ENCODE measurements around the gene PLPPR5. TPM values are rescaled to one million over a fixed set of nuclear protein-coding genes. Genes with fewer than 3 reads are reported as not detected.

PLPPR5 gene
- total and polyA plus RNA-seq, 2 of the 4 experiments (the other 2 are of a cell fraction), result under 0.01 to 0.05 TPM

DNA sequence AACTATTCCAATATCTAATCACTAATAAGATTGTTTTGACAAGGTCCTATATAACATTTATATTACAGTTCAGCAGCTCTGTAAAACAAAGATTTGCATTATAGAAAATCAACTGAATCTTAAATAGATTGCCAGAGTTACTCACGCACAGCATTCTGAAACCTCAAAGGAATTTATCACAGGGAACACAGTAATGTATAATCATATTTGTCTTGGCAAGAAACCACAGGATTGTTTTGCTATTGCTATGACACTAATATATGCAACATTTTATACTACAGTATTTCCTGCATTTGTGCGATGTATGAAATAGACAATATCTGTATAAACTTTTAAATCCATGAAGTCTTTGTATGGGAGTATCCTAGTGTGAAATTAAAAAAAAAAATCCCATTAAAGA is 101.4 kb downstream of the PLPPR5 start:
- H2AFZ ChIP-seq (replicated peaks; ENCODE audit: low read length, poor library complexity), result no peak overlapping the region
- H2BK120ac ChIP-seq (ENCODE audit: low read depth, low read length), result no peak overlapping the region
- no peaks in the 10 kb centered on the region for H4K20me1 ChIP-seq (ENCODE audit: insufficient read depth, low read length)
- no peak overlapping the region for H3K4ac ChIP-seq (ENCODE audit: low read depth, low read length)
- H4K91ac ChIP-seq (ENCODE audit: insufficient read depth, low read depth, low read length), result no peak overlapping the region
- no peak overlapping the region for H2AK5ac ChIP-seq (ENCODE audit: low read depth, low read length)
- WGBS, 2 experiments (ENCODE audit: extremely low coverage in 2 of 2, insufficient read length in 1 of 2), result no CpG with 5 or more reads among the region's 2 CpGs
- H3K36me3 ChIP-seq (ENCODE audit: control insufficient read depth, insufficient read depth, low read length), result no peaks in the 10 kb centered on the region
- H3K4me3 ChIP-seq (ENCODE audit: insufficient read depth, low read depth, low read length), result no peak overlapping the region
- H3K18ac ChIP-seq (ENCODE audit: low read depth, low read length), result no peak overlapping the region
- DNase-seq (peak; percentile 88), ATAC-seq (ENCODE audit: low read depth) (peak; percentile 89)
- ChIA-PET CTCF (no interaction called here), POLR2A (ENCODE audit: unreplicated experiment) (no interaction called here)
- no peak overlapping the region for H2BK20ac ChIP-seq (ENCODE audit: low read depth, low read length)
- H3K23ac ChIP-seq (ENCODE audit: low read depth, low read length), result no peak overlapping the region
- intact Hi-C loops (cut with micrococcal nuclease), result no loop called here
- H2AK9ac ChIP-seq (replicated peaks; ENCODE audit: low read depth, low read length, poor library complexity), result no peak overlapping the region
- no peaks in the 10 kb centered on the region for H3K9me1 ChIP-seq (ENCODE audit: insufficient read depth, low read length)
- H3K27me3 ChIP-seq (ENCODE audit: control insufficient read depth, insufficient read depth, low read length), result no peaks in the 10 kb centered on the region; the same call in 1 of the 2 replicates
- H3K27ac ChIP-seq (ENCODE audit: insufficient read depth, low read length), result no peak overlapping the region
- H4K8ac ChIP-seq (ENCODE audit: low read depth in 2 of 2, low read length in 2 of 2), result no peak overlapping the region
- no peak overlapping the region for H3K9ac ChIP-seq (ENCODE audit: low read depth, low read length)
- H3K4me1 ChIP-seq (ENCODE audit: control insufficient read depth, insufficient read depth, low read length), result no peaks in the 10 kb centered on the region
- TF ChIP-seq RAD21 (IDR thresholded peaks at IDR 0.05; ENCODE audit: low read length) (no peak), CEBPB (IDR thresholded peaks at IDR 0.05; ENCODE audit: low read depth, low read length) (peak; percentile 36; the same call in 1 of the 2 replicates), MXI1 (IDR thresholded peaks at IDR 0.05; ENCODE audit: borderline replicate concordance, low read depth, low read length) (no peak), NFE2L2 (IDR thresholded peaks at IDR 0.05; ENCODE audit: low read depth, low read length) (no peak), BHLHE40 (IDR thresholded peaks at IDR 0.05; ENCODE audit: low read depth, low read length) (no peak)
- H2BK15ac ChIP-seq (ENCODE audit: low read depth, low read length), result no peak overlapping the region
- no peak overlapping the region for H2BK5ac ChIP-seq (ENCODE audit: low read depth, low read length, poor library complexity, severe bottlenecking)
- no peak overlapping the region for H3K14ac ChIP-seq (replicated peaks; ENCODE audit: low read depth, low read length)
- no peak overlapping the region for H3K56ac ChIP-seq (ENCODE audit: extremely low read depth, insufficient read depth, low read length)
- BruUV-seq (replicated peaks), result no TSS peak
- H3K9me3 ChIP-seq (ENCODE audit: control insufficient read depth, insufficient read depth, low read length), result no peaks in the 10 kb centered on the region
- no peaks in the 10 kb centered on the region for H3K79me1 ChIP-seq (ENCODE audit: low read depth in 1 of 2, low read length in 2 of 2)
- H3K4me2 ChIP-seq (ENCODE audit: low read depth, low read length), result no peak overlapping the region
- dilution Hi-C loops (cut with HindIII; ENCODE audit: low sequenced_read_pairs, unreplicated experiment), result no loop called here
- in situ Hi-C loops (cut with MboI; ENCODE audit: low sequenced_read_pairs), result no loop called here
- H4K5ac ChIP-seq (ENCODE audit: low read depth, low read length), result no peak overlapping the region
